Ovary (tissue), 9 donors: ENCODE results near the gene TNFRSF11A. TPM values are rescaled to one million over a fixed set of nuclear protein-coding genes. Genes with fewer than 3 reads are reported as not detected.

Source experiments
- DNase-seq, 5 donors: peaks; one replicate each; pipeline ENCODE4 v3.0.0-alpha.2; 2019 to 2020
- H3K27ac ChIP-seq, 2 donors: fragments of 200-600 bp; one replicate each; pipeline versions ENCODE4 v1.5.1 to v1.8.0; 2019 to 2022
- H3K27me3 ChIP-seq: fragments of 200-600 bp; one replicate; pipeline ENCODE4 v1.8.0; 2022
- H3K36me3 ChIP-seq: fragments of 200-600 bp; sonication (generic); one replicate; pipeline ENCODE4 v1.5.1; 2019
- H3K4me1 ChIP-seq: one replicate; pipeline ENCODE4 v1.8.1; 2013; ENCODE audit warnings: mild to moderate bottlenecking, moderate library complexity; ENCODE audit not compliant: insufficient read depth
- H3K4me3 ChIP-seq: fragments of 200-600 bp; sonication (generic); one replicate; pipeline ENCODE4 v1.5.1; 2017
- H3K9me3 ChIP-seq, 2 donors: fragments of 200-600 bp in 1 of 2; sonication (generic) in 1 of 2; one replicate each; pipeline versions ENCODE4 v1.5.1 to v1.8.1; 2013 to 2019; ENCODE audit warnings: mild to moderate bottlenecking in 1 of 2, moderate library complexity in 1 of 2
- EP300 ChIP-seq: sonication (generic); formaldehyde crosslinking; IDR thresholded peaks from one replicate; pipeline ENCODE4 v1.6.1; 2017; ENCODE audit warnings: antibody characterized with exemption
- POLR2A ChIP-seq: fragments of 450-650 bp; IDR thresholded peaks from one replicate; pipeline ENCODE4 v1.6.1; 2017; ENCODE audit warnings: antibody characterized with exemption, mild to moderate bottlenecking, moderate library complexity
- WGBS, 3 donors: extraction: QIAGEN DNeasy Blood & Tissue Kit in 1 of 3; methylation state at CpG; one replicate each; pipeline versions ENCODE4 v1.1.5 to v1.1.7; 2013 to 2017; 5-methylcytosine and 5-hydroxymethylcytosine counted together
- intact Hi-C, 4 donors: fragments of 100-400 bp; cut with DNase I; formaldehyde crosslinking; loops; one replicate each; pipeline versions ENCODE4 v1.11.0 to v1.15.1; 2022 to 2023
- polyA plus RNA-seq, 2 donors: library from polyadenylated mRNA; stranded (reverse); fragments of 200-250 nt in 1 of 2; fragments of 350-450 nt in 1 of 2; fragmentation: Illumina TruSeq in 1 of 2; extraction: RNeasy Lipid Tissue Mini Kit (QIAGEN cat#74804) in 1 of 2; gene quantifications; one replicate each; pipeline ENCODE4 v1.2.3, GENCODE V29; 2013 to 2014
- total RNA-seq, 7 donors: library from RNA; depleted of rRNA in 2 of 7; stranded (reverse); fragments of >200 nt in 2 of 7; fragmentation: NEBNext Ultra II Directional in 3 of 7; extraction: Animal tissue kit (Norgen Biotek cat#: 25700) in 3 of 7; gene quantifications; one replicate each; pipeline versions ENCODE4 v1.1.0 to v1.2.4, GENCODE V29; 2016 to 2023
- TF ChIP-seq, protein P1 (sequence below), 3 donors: fragments of 450-650 bp in 2 of 3; fragments of 200-600 bp in 1 of 3; IDR thresholded peaks; one replicate each; pipeline versions ENCODE4 v1.5.1 to v1.8.0; 2016 to 2022; ENCODE audit warnings: antibody characterized with exemption in 3 of 3, mild to moderate bottlenecking in 1 of 3
- donor health status: DM: no; HTN: no; CAD: no; lungs with moderate emphysema.
- donor health status: DM: no; HTN: no; CAD: no.
- donor health status: Bipolar disorder and iron deficiency.
- donor health status: DM: yes; HTN: yes; CAD: no.
- donor health status: DM: no; HTN: no; CAD: no.
- donor health status: DM: yes; HTN: yes; CAD: no.

Gene TNFRSF11A
- total and polyA plus RNA-seq, 9 donors, result 0.70 to 9.2 (median 1.8) TPM

DNA sequence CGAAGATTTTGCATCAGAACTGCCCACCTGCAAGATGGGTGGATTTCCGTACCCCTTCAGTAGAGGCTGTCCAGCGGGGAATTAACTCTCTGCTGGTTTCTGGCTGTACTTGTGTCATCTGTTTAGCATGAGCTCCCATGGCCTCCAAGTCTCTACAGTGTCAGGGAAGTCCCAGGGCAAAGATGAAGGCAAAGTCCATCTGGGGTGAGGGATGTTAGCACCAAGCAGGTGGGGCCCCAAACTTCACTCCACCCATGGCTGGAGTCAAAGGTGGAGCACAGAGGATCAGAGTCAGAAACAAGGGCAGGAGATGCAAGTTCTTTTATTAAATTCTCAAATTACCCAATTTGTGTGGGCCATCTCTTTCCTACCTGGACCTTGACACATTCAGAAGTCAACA, 78.0 kb downstream of the TNFRSF11A start:
- Histone ChIP-seq H3K27me3 (no peaks in the 10 kb centered on the region), H3K4me1 (no peaks in the 10 kb centered on the region), H3K4me3 (no peak overlapping the region), H3K27ac (no peak overlapping the region), H3K9me3 (no peaks in the 10 kb centered on the region), H3K36me3 (no peaks in the 10 kb centered on the region)
- WGBS, 3 donors, result 88 to 92% (median 91%) methylated on average over 3 of the region's 3 CpGs
- DNase-seq, result no peak
- TF ChIP-seq, protein P1, sequence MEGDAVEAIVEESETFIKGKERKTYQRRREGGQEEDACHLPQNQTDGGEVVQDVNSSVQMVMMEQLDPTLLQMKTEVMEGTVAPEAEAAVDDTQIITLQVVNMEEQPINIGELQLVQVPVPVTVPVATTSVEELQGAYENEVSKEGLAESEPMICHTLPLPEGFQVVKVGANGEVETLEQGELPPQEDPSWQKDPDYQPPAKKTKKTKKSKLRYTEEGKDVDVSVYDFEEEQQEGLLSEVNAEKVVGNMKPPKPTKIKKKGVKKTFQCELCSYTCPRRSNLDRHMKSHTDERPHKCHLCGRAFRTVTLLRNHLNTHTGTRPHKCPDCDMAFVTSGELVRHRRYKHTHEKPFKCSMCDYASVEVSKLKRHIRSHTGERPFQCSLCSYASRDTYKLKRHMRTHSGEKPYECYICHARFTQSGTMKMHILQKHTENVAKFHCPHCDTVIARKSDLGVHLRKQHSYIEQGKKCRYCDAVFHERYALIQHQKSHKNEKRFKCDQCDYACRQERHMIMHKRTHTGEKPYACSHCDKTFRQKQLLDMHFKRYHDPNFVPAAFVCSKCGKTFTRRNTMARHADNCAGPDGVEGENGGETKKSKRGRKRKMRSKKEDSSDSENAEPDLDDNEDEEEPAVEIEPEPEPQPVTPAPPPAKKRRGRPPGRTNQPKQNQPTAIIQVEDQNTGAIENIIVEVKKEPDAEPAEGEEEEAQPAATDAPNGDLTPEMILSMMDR (IDR thresholded peaks at IDR 0.05), result no peak
- TF ChIP-seq POLR2A (no peak), EP300 (no peak)
- intact Hi-C loops, result no loop called here

DNA sequence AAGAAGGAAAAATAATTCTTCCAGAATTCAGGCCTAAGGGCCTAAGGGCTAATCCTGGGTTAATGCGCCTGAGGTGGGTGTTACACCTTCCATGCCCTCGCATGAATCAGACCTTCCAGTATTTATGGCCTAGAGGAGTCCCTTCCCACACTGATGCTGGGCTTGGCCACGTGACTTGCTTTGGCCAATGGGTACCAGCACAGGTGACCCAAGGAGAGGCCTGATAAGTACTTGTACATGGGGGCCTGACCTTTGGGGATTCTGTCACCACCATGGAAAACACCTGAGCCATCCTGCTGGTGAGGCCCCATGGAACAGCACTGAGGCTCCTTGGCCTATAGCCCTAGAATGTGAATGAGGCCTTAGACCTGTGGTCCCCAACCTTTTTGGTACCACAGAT, 79.8 kb downstream of the TNFRSF11A start:
- 68 to 86% (median 72%) methylated on average over 3 of the region's 3 CpGs for WGBS, 3 donors
- Histone ChIP-seq H3K27me3 (no peaks in the 10 kb centered on the region), H3K36me3 (no peaks in the 10 kb centered on the region), H3K4me1 (no peaks in the 10 kb centered on the region), H3K27ac (no peak overlapping the region), H3K9me3 (no peaks in the 10 kb centered on the region), H3K4me3 (no peak overlapping the region)
- intact Hi-C loops, result no loop called here
- TF ChIP-seq POLR2A, result no peak
- no peak for DNase-seq

DNA sequence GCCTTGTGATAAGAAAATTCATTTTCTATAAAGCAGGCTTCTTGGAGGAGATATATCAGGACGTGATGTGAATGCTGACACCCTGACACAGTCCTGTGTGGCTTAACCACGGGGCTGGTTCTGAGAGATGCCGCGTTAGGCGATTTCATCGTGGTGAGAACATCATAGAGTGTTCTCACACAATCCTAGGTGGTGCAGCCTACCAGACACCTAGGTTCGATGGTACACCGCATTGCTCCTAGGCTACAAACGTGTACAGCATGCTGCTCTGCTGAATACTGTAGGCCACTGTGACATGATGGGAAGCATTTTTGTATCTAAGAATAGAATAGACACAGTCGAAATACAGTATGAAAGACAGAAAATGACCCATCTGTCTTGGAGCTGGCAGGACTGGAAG, 82.5 kb downstream of the TNFRSF11A start:
- TF ChIP-seq, protein P1 (IDR thresholded peaks at IDR 0.05), result no peak
- TF ChIP-seq POLR2A (no peak), EP300 (no peak)
- H3K27me3 ChIP-seq, result no peaks in the 10 kb centered on the region
- intact Hi-C loops, result no loop called here
- no peaks in the 10 kb centered on the region for H3K4me1 ChIP-seq
- 80 to 86% (median 84%) methylated on average over 10 of the region's 10 CpGs for WGBS, 3 donors
- H3K9me3 ChIP-seq, result no peaks in the 10 kb centered on the region
- DNase-seq, result no peak
- H3K4me3 ChIP-seq, result no peak overlapping the region
- no peak overlapping the region for H3K27ac ChIP-seq
- H3K36me3 ChIP-seq, result no peaks in the 10 kb centered on the region

DNA sequence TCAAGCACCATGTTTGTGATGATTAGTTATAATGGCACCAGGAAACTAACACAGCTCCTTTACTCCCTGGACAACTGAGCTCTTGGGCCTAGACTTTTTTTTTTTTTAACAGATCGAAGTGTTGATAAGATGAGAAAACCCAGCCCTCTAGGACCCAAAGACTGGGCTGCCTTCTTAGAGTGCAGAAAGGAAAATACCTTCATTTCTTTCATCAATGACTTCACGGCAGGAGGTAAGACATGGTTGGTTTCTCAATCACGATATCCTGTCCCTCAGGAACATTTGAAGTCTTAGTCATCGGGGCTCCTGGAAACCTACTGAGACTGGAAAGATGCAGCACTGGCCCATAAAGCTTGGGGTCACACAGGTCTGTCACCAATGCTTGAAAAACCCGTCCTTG, 84.7 kb downstream of the TNFRSF11A start:
- WGBS, 3 donors, result 71 to 88% (median 77%) methylated on average over 5 of the region's 5 CpGs
- DNase-seq, result no peak
- Histone ChIP-seq H3K27ac (no peak overlapping the region), H3K9me3 (no peaks in the 10 kb centered on the region), H3K36me3 (no peaks in the 10 kb centered on the region), H3K27me3 (no peaks in the 10 kb centered on the region), H3K4me1 (no peaks in the 10 kb centered on the region), H3K4me3 (no peak overlapping the region)
- intact Hi-C loops, result no loop called here
- TF ChIP-seq, protein P1 (IDR thresholded peaks at IDR 0.05), result no peak
- no peak for TF ChIP-seq EP300
- no peak for TF ChIP-seq POLR2A

DNA sequence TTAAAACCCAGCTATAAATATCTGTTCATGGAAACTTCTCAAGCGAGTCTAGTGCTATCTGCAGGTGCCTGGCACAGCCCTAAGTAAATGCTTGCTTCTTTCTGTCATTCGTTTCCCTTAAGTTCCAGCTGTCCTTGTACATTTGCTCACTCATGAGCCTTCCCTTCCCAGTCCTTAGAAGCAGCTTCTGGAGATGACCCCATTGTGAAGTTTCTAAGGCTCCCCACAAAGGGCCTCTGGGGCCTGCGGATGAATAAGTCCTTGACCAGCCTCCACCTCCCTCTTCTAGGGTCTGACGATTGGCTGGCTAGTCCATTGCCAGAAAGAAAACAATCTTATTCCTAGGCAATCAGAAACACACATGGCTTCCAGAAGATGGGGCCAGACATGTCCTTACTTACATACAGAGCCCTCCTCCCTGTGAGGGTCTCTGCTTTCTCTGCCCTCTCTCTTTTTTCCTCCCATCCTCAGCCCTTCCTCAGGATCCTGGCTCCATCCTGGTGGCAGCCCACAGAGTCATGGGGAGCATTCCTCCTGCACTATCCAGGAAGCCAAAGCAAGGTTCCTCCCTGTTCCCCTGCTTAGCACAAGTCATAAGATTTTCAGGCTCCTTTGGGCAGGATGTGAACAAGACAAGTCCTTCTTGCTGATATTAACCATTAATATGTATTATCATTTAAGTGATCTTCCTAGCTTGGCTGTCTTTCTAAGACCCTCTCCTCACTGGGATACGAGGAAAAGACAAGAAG, 87.3 kb downstream of the TNFRSF11A start:
- Histone ChIP-seq H3K4me1 (no peaks in the 10 kb centered on the region), H3K36me3 (no peaks in the 10 kb centered on the region), H3K4me3 (no peak overlapping the region), H3K27me3 (no peaks in the 10 kb centered on the region), H3K9me3 (no peaks in the 10 kb centered on the region), H3K27ac (no peak overlapping the region)
- intact Hi-C loops, result no loop called here
- TF ChIP-seq, protein P1 (IDR thresholded peaks at IDR 0.05), result no peak
- TF ChIP-seq EP300, result no peak
- TF ChIP-seq POLR2A, result no peak
- DNase-seq, result no peak
- 45 to 63% (median 46%) methylated on average over 5 of the region's 5 CpGs for WGBS, 3 donors
